ENCODE data around the gene FAM32A.
"Not testable (repeated sequence)": the region's sequence is repeated elsewhere in the genome, so short reads cannot be mapped to it uniquely, and the experiment has no call there.

FAM32A gene

DNA sequence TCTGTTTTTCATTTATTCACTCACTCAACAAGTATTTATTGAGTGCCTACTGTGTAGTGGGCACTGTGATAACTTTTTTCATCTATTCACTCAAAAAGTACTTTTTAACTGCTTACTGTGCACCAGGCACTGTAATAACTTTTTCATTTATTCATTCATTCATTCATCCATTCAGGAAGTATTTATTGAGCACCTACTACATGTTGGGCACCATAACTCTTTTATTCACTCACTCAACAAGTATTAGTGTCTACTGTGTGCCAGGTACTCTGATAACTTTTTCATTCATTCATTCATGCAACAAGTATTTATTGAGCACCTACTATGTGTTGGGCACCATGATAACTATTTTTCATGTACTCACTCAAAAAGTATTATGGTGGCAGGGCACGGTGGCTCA, 18.8 kb upstream of the FAM32A start:
- DNase-seq, result no peak

DNA sequence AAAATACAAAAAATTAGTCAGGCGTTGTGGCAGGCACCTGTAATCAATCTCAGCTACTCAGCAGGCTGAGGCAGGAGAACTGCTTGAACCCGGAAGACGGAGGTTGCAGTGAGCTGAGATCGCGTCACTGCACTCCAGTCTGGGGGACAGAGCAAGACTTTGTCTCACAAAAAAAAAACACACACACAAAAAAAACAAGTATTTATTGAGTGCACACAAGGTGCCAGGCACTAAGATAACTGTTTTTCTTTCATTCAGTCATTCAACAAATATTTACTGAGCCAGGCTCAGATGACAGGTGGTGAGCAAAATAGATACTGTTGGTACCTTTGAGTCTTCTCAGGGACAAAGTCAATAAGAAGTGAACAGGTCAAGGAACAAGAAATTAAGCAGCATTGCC, 18.2 kb upstream of the FAM32A start:
- no peak for DNase-seq

DNA sequence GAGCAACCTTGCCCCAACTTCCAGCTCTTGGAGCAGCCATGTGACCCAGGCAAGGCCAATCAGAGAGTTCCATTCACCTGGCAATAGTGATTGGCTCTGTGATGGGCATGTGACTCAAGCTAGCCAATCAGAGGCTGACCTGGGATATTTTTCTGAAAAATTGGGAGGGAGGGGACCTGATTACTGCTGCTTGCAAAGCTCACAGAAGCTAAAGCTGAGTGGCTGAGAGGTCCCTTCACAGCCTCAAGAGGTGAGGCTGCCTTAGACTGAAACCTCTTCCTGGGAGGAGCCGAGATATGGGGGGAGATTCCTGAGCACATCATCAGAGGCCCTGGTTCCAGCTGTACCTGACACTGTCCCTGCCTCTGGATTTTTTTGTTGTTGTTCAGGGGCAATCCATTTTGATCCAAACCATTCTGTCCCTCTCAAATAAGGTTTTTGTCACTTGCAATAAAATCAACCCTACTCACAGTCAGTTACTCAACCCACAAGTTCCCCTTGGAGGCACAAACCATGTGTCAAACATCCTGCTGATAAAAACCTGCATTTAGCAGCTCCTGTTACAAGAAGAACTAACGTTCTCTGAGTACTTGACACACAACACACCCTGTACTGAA, 16.6 kb upstream of the FAM32A start:
- no peak for DNase-seq

DNA sequence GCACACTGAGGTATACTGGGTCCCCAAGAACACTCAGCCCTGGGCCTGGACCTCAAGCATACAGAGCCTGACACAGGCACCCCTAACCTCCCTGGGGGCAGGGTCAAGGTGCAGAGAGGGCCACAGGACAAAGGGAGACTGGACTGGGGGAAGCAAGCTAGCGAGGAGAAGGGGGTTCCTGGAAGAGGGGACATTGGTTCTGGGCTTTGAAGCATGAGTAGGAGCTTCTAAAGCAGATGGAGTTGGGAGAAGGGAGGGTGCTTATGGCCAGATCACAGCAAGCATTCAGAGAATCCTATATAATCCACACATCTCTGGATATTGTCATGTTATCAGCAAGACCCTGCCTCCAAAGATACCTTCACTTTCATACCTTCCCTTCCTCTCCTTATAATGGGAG, 15.1 kb upstream of the FAM32A start:
- DNase-seq, result no peak

DNA sequence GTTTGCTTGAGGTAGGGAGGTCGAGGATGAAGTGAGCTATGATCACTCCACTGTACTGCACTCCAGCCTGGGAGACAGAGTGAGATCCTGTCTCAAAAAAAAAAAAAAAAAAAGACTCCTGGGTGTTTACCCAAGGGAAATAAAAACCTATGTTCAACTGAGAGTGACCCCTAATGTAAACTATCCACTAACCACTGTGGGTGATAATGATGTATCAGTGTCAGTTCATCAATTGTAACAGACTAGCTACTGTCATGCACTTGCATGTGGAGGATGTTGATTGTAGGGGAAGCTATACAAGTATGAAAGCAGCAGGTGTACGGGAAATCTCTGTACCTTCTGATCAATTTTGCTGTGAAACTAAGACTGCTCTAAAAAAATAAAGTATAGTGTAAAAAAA, 9.3 kb upstream of the FAM32A start:
- peak; percentile 79 for DNase-seq

DNA sequence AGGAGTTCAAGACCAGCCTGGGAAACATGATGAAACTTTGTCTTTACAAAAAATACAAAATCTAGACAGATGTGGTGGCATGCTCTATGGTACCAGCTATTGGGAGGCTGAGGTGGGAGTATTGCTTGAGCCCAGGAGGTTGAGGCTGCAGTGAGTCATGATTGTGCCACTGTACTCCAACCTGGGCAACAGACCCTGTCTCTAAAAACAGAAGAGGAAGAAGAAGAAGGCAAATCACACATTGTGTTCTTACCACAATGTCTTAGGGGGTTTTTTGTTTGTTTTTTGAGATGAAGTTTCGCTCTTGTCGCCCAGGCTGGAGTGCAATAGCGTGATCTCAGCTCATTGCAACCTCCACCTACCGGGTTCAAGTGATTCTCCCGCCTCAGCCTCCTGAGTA, 6.3 kb upstream of the FAM32A start:
- DNase-seq, result not testable (repeated sequence)

DNA sequence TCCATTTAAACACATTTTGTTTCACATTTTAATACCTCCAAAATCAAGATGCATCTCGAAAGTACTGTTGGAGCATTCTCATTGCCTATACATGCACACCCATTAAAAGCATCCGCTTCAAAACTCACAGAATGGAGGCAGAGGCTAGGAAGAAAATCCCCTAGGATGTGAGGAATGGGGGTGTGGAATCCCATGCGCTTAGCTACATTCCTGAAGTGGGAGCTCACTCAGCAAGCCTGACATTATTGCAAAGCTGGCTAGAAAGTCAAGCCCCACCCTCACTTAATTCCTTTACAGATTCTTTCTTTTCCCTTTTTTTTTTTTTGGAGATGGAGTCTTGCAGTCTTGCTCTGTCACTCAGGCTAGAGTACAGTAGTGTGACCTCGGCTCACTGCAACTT, 4.6 kb upstream of the FAM32A start:
- DNase-seq, result no peak

DNA sequence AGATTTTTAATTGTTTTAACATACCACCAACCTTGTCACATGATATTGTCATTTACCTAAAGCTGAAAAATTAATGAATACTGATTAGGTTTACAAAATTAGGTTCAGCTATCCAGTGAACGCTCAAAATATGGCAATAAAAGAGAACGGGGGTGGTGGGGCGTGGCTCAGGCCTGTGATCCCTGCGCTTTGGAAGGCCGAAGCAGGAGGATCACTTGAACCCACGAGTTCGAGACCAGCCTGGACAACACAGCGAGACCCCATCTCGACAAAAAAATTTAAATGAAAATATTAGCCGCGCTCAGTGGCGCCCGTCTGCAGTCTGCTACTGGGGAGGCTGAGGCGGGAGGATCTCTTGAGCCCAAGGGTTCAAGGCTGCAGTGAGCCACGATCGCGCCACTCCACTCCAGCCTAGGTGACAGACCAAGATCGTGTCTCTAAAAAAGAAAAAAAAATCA, 516 bp upstream of the FAM32A start:
- no peak for DNase-seq

DNA sequence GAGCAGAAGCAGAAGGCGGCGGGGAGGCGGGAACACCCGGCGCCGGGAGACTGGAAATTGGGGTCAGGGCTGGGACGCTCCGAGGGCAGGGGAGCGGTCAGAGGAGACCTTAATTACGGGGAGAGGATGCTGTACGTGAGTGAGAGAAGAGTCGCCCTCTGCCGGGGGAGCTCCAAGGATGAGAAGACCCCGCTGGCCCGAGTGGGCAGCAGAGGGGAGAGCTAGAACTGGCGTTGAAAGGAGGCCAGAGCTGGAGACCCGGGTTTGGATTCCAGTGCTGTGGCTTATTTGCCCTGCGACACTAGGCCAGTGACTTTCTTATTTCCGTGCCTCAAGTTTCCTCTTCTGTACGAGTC, 536 bp downstream of the FAM32A start:
- peak; percentile 65 for DNase-seq

DNA sequence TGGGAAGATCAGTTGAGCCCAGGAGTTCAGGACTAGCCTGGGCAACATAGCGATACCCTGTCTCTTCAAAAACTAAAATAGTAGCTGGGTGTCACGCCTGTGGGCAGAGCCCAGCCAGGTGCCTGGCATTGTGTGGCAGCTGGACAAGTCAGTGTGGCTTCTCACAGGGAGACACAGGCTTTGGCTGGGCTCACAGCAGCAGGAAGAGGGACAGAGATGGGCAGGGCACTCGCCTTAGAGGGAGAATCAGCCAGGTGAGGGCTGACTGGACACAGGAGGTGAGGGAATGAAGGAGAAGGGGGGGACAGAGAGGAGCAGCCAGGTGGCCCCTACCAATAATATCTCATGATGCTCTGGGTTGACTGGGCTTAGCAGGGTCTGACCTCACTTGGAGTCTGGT, 3.3 kb downstream of the FAM32A start:
- DNase-seq, result no peak

DNA sequence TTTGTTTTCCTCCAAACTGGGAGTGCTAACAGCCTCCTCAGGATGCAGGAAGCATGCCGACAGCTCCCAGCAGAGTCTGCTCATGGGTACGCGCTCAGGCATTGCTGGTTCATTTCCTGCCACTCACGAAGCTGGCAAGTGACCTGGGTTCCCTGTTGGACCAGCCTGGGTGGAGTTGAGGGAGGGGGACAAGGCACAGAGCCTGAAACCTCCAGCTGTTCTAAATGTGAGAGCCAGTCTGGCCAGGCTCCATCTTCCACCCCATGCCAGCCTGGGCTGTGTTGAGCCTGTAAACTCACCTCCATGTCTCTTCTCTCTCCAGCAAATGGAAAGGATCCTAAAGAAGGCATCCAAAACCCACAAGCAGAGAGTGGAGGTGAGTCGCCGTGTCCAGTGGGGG, 5.0 kb downstream of the FAM32A start:
- no peak for DNase-seq

DNA sequence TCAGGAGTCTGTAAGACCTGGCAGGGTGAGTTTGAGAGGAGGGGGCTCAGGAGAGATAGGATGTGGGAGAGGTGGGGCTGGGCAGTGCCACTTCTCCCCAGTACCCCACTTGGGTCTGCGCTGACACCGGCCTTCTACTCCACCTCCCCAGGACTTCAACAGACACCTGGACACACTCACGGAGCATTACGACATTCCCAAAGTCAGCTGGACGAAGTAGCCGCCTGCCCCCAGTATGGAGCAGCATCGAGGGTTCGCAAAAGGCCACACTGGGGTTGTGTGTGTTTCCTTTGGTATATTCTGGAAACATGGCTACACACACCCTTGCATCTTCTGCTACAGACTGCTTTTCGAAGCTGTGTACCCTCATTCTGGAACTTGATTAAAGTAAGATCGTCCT, 5.5 kb downstream of the FAM32A start:
- DNase-seq, result no peak

DNA sequence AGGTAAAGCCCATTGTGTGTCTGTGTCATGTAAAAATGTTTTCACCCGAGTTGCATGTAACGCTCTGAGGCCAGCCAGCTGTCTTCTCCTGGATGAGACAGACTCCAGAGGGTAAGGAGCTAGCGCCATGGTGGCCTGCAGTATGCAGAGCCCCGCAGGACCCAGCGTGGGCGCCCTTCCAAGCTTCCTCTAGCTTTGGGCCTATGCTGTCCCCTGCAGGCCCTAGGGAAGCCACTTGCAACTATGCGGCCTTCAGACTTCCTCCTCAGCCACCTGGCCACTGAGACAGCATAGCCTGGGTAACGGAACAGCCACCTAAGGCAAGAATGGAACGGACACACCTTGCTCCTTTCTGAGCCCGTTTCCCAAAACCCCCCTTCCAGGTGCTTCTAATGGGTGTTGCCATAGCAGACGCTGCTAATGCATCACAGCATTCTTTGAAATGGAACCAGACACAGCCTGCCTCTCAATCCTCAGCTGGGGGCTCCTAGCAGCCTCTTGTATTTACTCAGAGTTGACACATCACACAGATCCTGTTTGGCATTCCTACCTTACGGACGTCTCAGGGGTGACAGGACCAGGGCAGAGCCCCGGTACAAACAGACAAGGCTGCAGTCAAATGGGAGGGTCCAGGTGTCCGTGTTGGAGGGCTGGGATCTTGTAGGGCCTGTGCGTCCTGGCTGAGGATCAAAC, 6.2 kb downstream of the FAM32A start:
- no peak for DNase-seq

DNA sequence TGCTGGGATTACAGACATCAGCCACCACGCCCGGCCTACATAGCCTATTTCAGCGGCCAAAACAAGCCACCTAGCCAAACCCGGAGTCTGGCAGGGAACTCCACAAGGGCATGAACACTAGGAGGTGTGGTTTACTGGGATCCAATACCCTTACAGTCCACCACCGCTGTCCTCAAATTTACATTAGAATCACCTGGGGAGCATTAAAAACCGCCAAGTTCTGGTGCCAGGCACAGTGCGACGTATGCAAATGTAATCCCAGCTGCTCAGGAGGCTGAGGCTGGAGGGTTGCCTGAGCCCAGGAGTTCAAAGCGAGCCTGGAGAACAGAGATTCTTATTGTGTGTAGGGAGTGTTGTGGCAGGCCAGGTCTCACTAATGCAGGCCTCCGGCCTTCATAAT, 8.3 kb downstream of the FAM32A start:
- no peak for DNase-seq

DNA sequence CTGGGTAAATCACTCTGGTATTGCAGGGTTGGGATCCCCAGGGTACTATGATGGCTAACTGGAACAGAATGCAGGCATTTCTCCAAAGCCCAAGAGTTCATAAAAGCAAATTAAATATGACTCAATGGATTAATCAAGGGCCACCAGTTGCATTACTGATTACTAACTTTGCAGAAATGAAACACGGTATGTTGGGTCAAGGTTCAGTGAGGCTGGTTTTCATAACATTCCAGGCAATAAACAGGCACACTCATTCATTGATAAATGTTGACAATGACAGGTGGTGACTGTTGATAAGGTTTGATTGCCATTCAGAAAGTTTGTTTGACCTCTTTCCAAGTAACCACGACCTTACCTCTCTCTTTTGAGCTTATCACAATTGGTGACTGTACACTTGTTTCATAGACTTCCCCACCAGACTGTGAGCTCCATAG, 12.0 kb downstream of the FAM32A start:
- no peak for DNase-seq

DNA sequence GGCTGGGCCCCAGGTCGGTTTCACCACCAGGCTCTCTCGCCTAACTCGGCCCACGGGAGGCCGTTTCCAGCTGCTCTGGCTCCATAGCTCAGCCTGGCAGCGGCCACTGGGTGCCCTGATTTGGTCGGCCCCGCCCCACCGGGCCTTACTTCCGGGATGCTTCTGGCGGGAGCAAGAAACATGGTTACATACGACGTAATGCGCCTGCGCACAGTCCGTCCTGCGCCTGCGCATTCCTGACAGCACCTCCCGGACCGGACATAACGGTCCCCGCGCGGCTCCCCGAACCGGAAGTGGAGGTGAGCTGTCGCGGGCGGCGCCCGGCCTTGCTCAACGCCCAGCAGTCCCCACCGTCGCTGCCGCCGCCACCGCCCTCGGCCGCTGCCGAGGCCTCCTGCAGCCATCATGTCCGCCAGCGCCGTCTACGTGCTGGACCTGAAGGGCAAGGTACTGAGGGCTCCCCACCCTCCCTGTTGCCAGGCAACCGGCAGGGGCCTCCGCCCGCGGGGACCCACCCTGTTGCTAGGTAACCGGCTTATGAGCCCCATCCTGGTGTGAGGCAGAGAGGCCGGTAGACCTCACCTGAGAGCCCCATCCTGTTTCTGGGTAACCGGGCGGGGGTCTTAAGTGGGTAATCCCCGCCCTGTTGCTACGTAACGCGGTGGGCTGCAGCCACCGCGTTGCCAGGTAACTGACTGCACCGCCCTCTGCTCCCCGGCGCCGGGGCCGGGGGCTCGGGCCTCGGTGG, 12.6 kb downstream of the FAM32A start, which contains the start of gene AP1M1:
AP1M1 (plus strand) TSS at position 290 of the 748 bp plus-strand sequence; CDS start at position 406, 116 bp downstream.
- DNase-seq, result peak; percentile 99

DNA sequence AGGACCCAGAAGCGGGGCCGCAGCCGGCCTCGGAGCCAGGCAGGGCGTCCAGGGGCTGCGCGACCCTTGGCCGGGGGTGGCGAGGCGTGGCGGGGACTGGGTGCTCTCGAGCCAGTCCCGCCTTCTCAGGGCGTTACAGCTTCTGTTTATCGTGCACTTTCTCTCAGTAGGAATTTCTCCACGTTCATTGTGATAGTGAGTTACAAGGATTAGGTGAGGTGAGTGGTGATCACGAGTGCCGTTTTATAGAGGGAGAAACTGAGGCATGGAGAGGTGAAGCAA, 13.1 kb downstream of the FAM32A start:
- DNase-seq, result no peak

DNA sequence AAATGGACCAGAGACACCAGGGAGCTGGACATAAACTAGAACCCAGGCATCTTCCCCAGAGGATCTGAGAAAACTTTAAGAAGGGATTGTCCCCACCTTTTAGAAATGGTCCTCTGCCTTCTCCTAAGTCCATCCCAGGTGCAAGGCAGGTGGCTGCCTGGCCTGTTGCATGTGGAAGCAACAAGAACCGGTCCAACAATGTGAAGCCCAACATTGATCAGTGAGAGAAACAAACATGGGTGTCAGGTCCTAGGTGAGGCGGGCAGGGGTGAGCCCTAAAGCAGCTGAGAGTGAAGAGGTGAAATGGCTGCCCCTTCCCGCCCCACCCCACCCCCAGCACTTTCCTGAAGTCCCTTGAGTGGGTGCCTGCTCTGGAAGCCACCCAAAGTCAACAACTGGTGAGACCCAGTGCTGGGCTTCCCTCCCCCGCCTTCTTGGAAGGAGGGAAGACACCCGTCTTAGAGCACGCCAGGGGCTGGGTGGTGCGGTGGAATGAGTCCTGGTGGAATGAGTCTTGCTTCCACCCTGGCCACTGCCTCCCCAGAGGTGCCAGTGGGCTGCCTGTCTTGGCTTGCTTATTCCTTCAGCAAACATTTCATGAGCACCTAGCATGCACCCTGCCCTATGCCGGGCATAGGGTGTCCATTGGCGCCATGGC, 14.2 kb downstream of the FAM32A start:
- DNase-seq, result no peak

DNA sequence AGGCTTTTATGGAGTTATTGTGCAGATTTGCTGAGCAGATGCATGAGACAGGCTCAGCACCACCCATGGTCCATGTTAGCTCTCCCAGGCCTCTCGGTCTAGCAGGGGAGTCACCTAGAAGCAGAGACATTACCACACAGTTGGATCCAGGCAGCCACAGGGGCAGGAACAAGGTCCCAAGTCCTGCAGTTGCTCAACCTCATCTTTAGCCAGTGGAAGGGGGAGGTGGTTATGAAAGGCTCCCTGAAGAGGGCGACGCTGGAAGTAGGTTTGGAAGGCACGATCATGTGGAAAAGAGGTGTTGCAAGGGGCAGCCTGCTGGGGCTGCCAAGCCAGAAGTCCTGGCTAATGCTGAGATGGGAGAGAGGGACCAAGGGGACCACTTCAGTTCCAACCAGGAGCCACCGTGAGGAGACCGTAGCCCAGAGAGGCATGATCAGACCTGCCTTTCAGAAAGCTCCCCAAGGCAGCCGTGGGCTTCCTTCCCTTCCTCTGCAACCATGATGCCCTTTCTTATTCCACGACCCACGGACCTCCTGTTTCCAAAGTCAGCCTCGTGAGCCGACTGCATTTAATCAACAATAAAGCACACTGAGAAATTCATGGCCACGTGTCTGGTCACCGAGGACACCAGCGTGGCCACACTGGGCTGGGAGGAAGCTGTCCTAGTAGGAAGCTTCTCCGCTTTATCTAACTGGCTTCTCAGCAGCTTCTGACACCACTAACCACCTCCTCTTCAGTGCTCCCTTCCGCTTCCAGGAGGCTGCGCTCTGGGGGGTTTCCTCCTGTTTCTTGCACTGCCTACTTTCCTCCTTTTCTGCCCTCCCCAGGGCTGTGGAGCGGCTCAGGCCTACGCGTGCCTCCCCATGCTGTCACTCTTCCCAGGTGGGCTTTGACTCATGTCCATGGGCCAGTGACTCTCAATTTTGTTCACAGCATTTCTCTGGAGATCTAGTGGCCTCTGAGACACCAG, 15.1 kb downstream of the FAM32A start:
- DNase-seq, result no peak

DNA sequence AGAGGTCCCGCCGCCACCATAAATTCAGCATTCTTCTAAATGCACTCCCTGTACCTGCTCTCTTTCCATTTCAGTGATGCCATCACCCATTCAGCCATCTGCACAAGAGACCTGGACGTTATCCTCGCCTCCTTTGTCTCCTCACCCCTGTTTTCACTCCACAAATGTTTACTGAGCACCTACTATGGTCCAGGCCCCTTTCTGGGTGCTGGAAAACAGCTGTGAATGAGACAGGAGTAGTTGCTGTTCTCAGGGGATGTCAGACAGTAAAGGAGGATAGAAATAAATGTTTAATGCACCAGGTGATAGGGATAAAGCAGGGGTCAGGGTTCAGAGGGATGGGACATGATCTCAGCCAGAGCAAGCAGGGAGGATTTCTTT, 15.8 kb downstream of the FAM32A start:
- no peak for DNase-seq

DNA sequence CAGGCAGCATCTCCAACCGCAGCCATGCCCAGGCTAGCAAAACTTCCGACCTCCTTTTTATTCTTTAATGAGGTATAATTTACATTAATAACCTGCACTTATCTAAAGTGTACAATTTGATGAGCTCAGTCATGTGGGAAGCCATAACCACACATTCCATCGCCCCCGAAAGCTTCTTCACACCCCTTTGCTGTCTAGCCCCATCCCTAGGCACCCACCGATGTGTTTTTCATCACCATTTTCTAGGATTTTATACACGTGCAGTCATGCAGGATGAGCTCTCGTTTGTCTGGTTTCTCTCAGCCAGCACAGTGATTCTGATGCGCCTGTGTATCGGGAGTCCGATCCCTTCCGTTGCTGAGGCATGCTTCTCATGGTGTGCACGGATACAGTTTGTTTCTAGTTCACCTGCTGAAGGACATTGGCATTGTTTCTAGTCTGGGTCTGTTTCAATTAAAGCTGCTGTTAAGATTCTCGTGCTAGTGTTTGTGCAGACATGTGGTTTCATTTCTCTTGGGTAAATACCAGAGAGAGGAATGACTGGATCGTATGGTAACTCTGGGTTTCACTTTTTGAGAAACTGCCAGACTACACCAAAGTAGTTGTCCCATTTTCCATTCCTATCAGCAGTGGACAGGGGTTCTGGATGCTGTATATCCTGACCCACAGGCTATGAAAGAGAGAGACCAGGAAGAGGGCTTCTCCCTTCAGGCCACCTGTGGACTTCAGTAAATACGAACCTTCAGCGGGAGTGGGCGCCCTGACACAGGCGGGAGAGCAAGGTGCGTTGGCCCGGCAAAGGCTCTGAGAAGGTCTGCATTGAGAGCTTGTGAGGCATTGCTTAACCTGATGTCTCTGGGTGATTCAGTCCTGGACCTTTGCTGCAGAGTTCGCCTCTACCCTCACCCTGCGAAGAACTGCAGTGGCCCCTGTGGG, 17.4 kb downstream of the FAM32A start:
- DNase-seq, result no peak

Data from NCI-H146 (cell line).